Stimulated activated CD4-positive, alpha-beta T cell treated with anti-CD3 and anti-CD28 coated beads, Interleukin-4, amount 100 ng/mL, for 1 hour (primary cell): ENCODE results near the gene STON2.
"Not testable (repeated sequence)": the region's sequence is repeated elsewhere in the genome, so short reads cannot be mapped to it uniquely, and the experiment has no call there.

Source experiments
- DNase-seq: peaks from one replicate; pipeline ENCODE4 v3.0.0-alpha.2; 2020

The STON2 gene

GRCh38 chr14:81416194-81416952, 16.2 kb upstream of the STON2 start:
- no peak for DNase-seq

GRCh38 chr14:81415781-81416180, 15.7 kb upstream of the STON2 start:
- no peak for DNase-seq

- no peak for DNase-seq
Observed at GRCh38 chr14:81414123-81414522, 14.0 kb upstream of the STON2 start.

GRCh38 chr14:81412779-81413178, 12.7 kb upstream of the STON2 start:
- no peak for DNase-seq

GRCh38 chr14:81408595-81408994, 8.5 kb upstream of the STON2 start:
- no peak for DNase-seq

- no peak for DNase-seq
Observed at GRCh38 chr14:81406863-81407262, 6.7 kb upstream of the STON2 start.

GRCh38 chr14:81402123-81402495, 2.0 kb upstream of the STON2 start:
- no peak for DNase-seq

GRCh38 chr14:81401420-81402122, 1.4 kb upstream of the STON2 start:
- DNase-seq = no peak

GRCh38 chr14:81400852-81401251, 728 bp upstream of the STON2 start:
- no peak for DNase-seq

- no peak for DNase-seq
Observed at GRCh38 chr14:81398196-81398891, 1.8 kb downstream of the STON2 start.

GRCh38 chr14:81396113-81396512, 4.0 kb downstream of the STON2 start:
- DNase-seq = no peak

GRCh38 chr14:81394739-81395138, 5.4 kb downstream of the STON2 start:
- no peak for DNase-seq

GRCh38 chr14:81392976-81393643, 7.0 kb downstream of the STON2 start:
- no peak for DNase-seq

GRCh38 chr14:81392052-81392451, 8.1 kb downstream of the STON2 start:
- no peak for DNase-seq

GRCh38 chr14:81390696-81391095, 9.4 kb downstream of the STON2 start:
- DNase-seq = no peak

GRCh38 chr14:81388336-81388735, 11.8 kb downstream of the STON2 start:
- no peak for DNase-seq

- no peak for DNase-seq
Observed at GRCh38 chr14:81386290-81386745, 13.8 kb downstream of the STON2 start.

- no peak for DNase-seq
Observed at GRCh38 chr14:81385886-81386285, 14.2 kb downstream of the STON2 start.

- no peak for DNase-seq
Observed at GRCh38 chr14:81385419-81385818, 14.7 kb downstream of the STON2 start.

GRCh38 chr14:81384900-81385299, 15.2 kb downstream of the STON2 start:
- DNase-seq = no peak

GRCh38 chr14:81382517-81383225, 17.5 kb downstream of the STON2 start:
- DNase-seq = no peak

- not testable (repeated sequence) for DNase-seq
Observed at GRCh38 chr14:81380009-81380408, 20.1 kb downstream of the STON2 start.

GRCh38 chr14:81371802-81372201, 28.3 kb downstream of the STON2 start:
- DNase-seq = no peak
